B cell (primary cell): ENCODE data around the gene LCN9. TPM values are rescaled to one million over a fixed set of nuclear protein-coding genes. Genes with fewer than 3 reads are reported as not detected.

Experiments
- ATAC-seq: fragments of 200-7000 bp; cut with Tn5 transposase; one replicate; pipeline ENCODE4 v1.10.0; 2021; ENCODE audit warnings: low read depth, mild to moderate bottlenecking, moderate number of reproducible peaks, moderate library complexity
- CTCF ChIA-PET: fragments of 350-600 bp; sonication (Branson Sonifier 250); formaldehyde crosslinking; loops from one replicate; lab custom pipeline; 2021; ENCODE audit warnings: antibody characterized with exemption, inconsistent platforms; lab: Charles Lee
- POLR2A ChIA-PET: fragments of 350-600 bp; sonication (Branson Sonifier 250); formaldehyde crosslinking; loops from one replicate; lab custom pipeline; 2021; ENCODE audit warnings: antibody characterized with exemption; lab: Charles Lee
- DNase-seq: peaks from one replicate; pipeline ENCODE4 v3.0.0; 2013
- H2AFZ ChIP-seq: 2 replicates; pipeline ENCODE4 v1.6.1; 2012; ENCODE audit warnings: mild to moderate bottlenecking, low read depth, low read length; ENCODE audit not compliant: insufficient read depth, poor library complexity, severe bottlenecking
- H3K27ac ChIP-seq, 2 donors: 1 replicate in 1 of 2; 2 replicates in 1 of 2; pipeline ENCODE4 v1.5.1; 2012 to 2013; ENCODE audit warnings: low read length in 2 of 2, mild to moderate bottlenecking in 2 of 2, moderate library complexity in 1 of 2
- H3K27me3 ChIP-seq, 4 experiments: fragments of 200-600 bp in 1 of 4; sonication (generic) in 1 of 4; replicated peaks in 1 of 4; 1 replicate in 2 of 4; 2 replicates in 2 of 4; pipeline versions ENCODE4 v1.6.1 to v1.7.0; 2013 to 2016; ENCODE audit warnings: low read length in 3 of 4, mild to moderate bottlenecking in 2 of 4, mixed read lengths in 1 of 4, moderate library complexity in 1 of 4; ENCODE audit not compliant: insufficient read depth in 4 of 4, control insufficient read depth in 3 of 4; ENCODE audit errors: control extremely low read depth in 1 of 4
- H3K36me3 ChIP-seq, 2 experiments: replicated peaks in 1 of 2; 1 replicate in 1 of 2; 2 replicates in 1 of 2; pipeline versions ENCODE4 v1.6.1 to v1.7.1; 2013; ENCODE audit warnings: low read length in 1 of 2; ENCODE audit not compliant: insufficient read depth in 2 of 2, control insufficient read depth in 1 of 2; ENCODE audit errors: control extremely low read depth in 1 of 2, extremely low read depth in 1 of 2
- H3K4me1 ChIP-seq, 2 donors: fragments of 200-600 bp in 1 of 2; sonication (generic) in 1 of 2; 1 replicate in 1 of 2; 2 replicates in 1 of 2; pipeline versions ENCODE4 v1.5.1 to v1.6.1; 2013 to 2017; ENCODE audit warnings: low read length in 2 of 2; ENCODE audit not compliant: control insufficient read depth in 2 of 2, insufficient read depth in 2 of 2
- H3K4me2 ChIP-seq: replicated peaks from 2 replicates; pipeline ENCODE3; 2012; ENCODE audit warnings: mild to moderate bottlenecking, low read depth, low read length; ENCODE audit not compliant: poor library complexity, severe bottlenecking
- H3K4me3 ChIP-seq, 5 experiments: fragments of 200-600 bp in 1 of 5; sonication (generic) in 1 of 5; 1 replicate in 3 of 5; 2 replicates in 2 of 5; pipeline versions ENCODE4 v1.5.1 to v1.7.0; 2011 to 2016; ENCODE audit warnings: low read length in 4 of 5, mild to moderate bottlenecking in 4 of 5, low read depth in 2 of 5, control low read depth in 1 of 5, moderate library complexity in 1 of 5; ENCODE audit not compliant: insufficient read depth in 1 of 5; ENCODE audit errors: control extremely low read depth in 1 of 5, extremely low read depth in 1 of 5
- H3K79me2 ChIP-seq: fragments of 200-600 bp; sonication (generic); one replicate; pipeline ENCODE4 v1.6.0; 2016; ENCODE audit warnings: low read length; ENCODE audit not compliant: control insufficient read depth, insufficient read depth
- H3K9ac ChIP-seq: fragments of 200-600 bp; sonication (generic); 2 replicates; pipeline ENCODE4 v1.6.1; 2017; ENCODE audit warnings: mild to moderate bottlenecking, low read length, moderate library complexity
- H3K9me3 ChIP-seq, 3 donors: one replicate each; pipeline versions ENCODE4 v1.6.1 to v1.7.1; 2013; ENCODE audit warnings: low read length in 2 of 3; ENCODE audit not compliant: control insufficient read depth in 2 of 3, insufficient read depth in 1 of 3; ENCODE audit errors: control extremely low read depth in 1 of 3
- H4K20me1 ChIP-seq: 2 replicates; pipeline ENCODE4 v1.6.0; 2012; ENCODE audit warnings: mild to moderate bottlenecking, low read length; ENCODE audit not compliant: insufficient read depth, control insufficient read depth, poor library complexity, severe bottlenecking
- H3K27ac Mint-ChIP-seq: one replicate; pipeline ENCODE4 v1.8.0; 2021; ENCODE audit warnings: mixed read lengths
- H3K27me3 Mint-ChIP-seq: one replicate; pipeline ENCODE4 v1.8.0; 2021; ENCODE audit warnings: mixed read lengths
- H3K4me1 Mint-ChIP-seq: one replicate; pipeline ENCODE4 v1.8.0; 2021; ENCODE audit warnings: mixed read lengths
- H3K4me3 Mint-ChIP-seq: one replicate; pipeline ENCODE4 v1.8.0; 2021; ENCODE audit warnings: mixed read lengths
- H3K9me3 Mint-ChIP-seq: one replicate; pipeline ENCODE4 v1.8.0; 2022; ENCODE audit warnings: mixed read lengths; ENCODE audit not compliant: insufficient read depth
- EZH2 ChIP-seq: IDR thresholded peaks from 2 replicates; pipeline ENCODE4 v1.6.1; 2012; ENCODE audit warnings: borderline replicate concordance, low read depth, mild to moderate bottlenecking, moderate library complexity, low read length; ENCODE audit not compliant: insufficient read depth, poor library complexity, severe bottlenecking
- WGBS: methylation state at CpG from one replicate; pipeline ENCODE4 v1.1.5; 2013; ENCODE audit warnings: missing lambda C conversion rate; ENCODE audit not compliant: insufficient coverage; 5-methylcytosine and 5-hydroxymethylcytosine counted together
- intact Hi-C: fragments of 100-400 bp; cut with micrococcal nuclease; formaldehyde crosslinking; loops from one replicate; pipeline ENCODE4 v1.10.0; 2022
- polyA plus RNA-seq: library from polyadenylated mRNA; depleted of rRNA; stranded (reverse); fragments of >200 nt; gene quantifications from 2 replicates; pipeline ENCODE4 v1.2.3, GENCODE V29; 2012
- total RNA-seq, 2 donors: library from RNA; stranded (reverse); fragments of 120-200 nt in 1 of 2; gene quantifications; 1 replicate in 1 of 2; 2 replicates in 1 of 2; pipeline versions ENCODE4 v1.2.3 to v1.2.4, GENCODE V29; 2013 to 2022
- TF ChIP-seq, protein P1 (sequence below): fragments of 200-600 bp; IDR thresholded peaks from one replicate; pipeline ENCODE4 v1.8.0; 2022; ENCODE audit warnings: antibody characterized with exemption, mild to moderate bottlenecking

Gene LCN9
- total and polyA plus RNA-seq, 2 donors (not counting 1 experiment from before 2014, with no cell fraction given): not detected

DNA sequence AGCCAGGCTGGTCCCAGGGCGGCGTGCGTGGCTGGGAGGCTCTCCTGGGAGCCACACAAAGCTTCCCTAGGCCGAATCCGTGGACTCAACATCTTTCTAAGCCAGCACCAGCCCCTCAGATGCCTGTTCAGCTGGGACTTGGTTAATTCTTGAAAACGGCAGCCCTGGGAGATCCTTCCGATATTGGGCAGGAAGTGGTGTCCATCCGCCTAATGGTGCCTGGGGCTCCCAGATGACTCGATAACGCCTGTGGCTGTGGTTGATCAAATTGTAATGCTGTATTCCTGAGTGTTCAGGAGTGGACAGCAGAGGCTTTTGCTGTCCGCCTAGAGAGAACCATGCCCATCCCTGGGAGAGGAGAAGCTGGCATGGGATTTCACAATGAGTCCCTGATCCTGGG lies 52.9 kb downstream of the LCN9 start:
- DNase-seq: no peak
- H3K27ac ChIP-seq: no peak overlapping the region
- Mint-ChIP-seq H3K9me3 (no peaks in the 10 kb centered on the region), H3K27me3 (peaks cover 30% of the 10 kb centered on the region), H3K4me3 (no peak overlapping the region), H3K27ac (no peak overlapping the region), H3K4me1 (no peaks in the 10 kb centered on the region)
- H3K4me2 ChIP-seq: no peak overlapping the region
- 93% methylated on average over 11 of the region's 11 CpGs for WGBS
- H3K4me1 ChIP-seq: no peaks in the 10 kb centered on the region
- no peaks in the 10 kb centered on the region for H3K79me2 ChIP-seq
- peaks cover 0 to 31% (median 7%) of the 10 kb centered on the region in 4 experiments for H3K27me3 ChIP-seq
- ChIA-PET POLR2A (no interaction called here), CTCF (no interaction called here)
- no peaks in the 10 kb centered on the region for H3K36me3 ChIP-seq
- no peak overlapping the region for H3K9ac ChIP-seq
- intact Hi-C loops: no loop called here
- peaks cover 0 to 6% (median 0%) of the 10 kb centered on the region in 3 donors for H3K9me3 ChIP-seq
- TF ChIP-seq EZH2: no peak
- TF ChIP-seq, protein P1, sequence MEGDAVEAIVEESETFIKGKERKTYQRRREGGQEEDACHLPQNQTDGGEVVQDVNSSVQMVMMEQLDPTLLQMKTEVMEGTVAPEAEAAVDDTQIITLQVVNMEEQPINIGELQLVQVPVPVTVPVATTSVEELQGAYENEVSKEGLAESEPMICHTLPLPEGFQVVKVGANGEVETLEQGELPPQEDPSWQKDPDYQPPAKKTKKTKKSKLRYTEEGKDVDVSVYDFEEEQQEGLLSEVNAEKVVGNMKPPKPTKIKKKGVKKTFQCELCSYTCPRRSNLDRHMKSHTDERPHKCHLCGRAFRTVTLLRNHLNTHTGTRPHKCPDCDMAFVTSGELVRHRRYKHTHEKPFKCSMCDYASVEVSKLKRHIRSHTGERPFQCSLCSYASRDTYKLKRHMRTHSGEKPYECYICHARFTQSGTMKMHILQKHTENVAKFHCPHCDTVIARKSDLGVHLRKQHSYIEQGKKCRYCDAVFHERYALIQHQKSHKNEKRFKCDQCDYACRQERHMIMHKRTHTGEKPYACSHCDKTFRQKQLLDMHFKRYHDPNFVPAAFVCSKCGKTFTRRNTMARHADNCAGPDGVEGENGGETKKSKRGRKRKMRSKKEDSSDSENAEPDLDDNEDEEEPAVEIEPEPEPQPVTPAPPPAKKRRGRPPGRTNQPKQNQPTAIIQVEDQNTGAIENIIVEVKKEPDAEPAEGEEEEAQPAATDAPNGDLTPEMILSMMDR: no peak
- H2AFZ ChIP-seq: no peak overlapping the region
- H4K20me1 ChIP-seq: no peaks in the 10 kb centered on the region
- no peak overlapping the region for H3K4me3 ChIP-seq
- no peak for ATAC-seq

Other genes with a start within 250 kb of the LCN9 start
- 7.8 and 11.8 TPM in 2 replicates for gene PPP1R26, start 183.5 kb upstream of the LCN9 start, total RNA-seq
- gene PPP1R26, start 183.5 kb upstream of the LCN9 start, polyA plus RNA-seq: 1.1 and 1.9 TPM in 2 replicates
- gene MRPS2, start 162.6 kb upstream of the LCN9 start, total RNA-seq: 26.7 and 28.2 TPM in 2 replicates
- 38.4 and 55.1 TPM in 2 replicates for gene MRPS2, start 162.6 kb upstream of the LCN9 start, polyA plus RNA-seq
- gene LCN1, start 141.9 kb upstream of the LCN9 start, total RNA-seq: not detected in 2 replicates
- gene LCN1, start 141.9 kb upstream of the LCN9 start, polyA plus RNA-seq: not detected in 2 replicates
- gene OBP2A, start 117.2 kb upstream of the LCN9 start, total RNA-seq: not detected in 2 replicates
- gene OBP2A, start 117.2 kb upstream of the LCN9 start, polyA plus RNA-seq: not detected in 2 replicates
- gene PAEP, start 101.6 kb upstream of the LCN9 start, total RNA-seq: not detected in 2 replicates
- gene PAEP, start 101.6 kb upstream of the LCN9 start, polyA plus RNA-seq: not detected in 2 replicates
- gene GLT6D1, start 23.8 kb upstream of the LCN9 start, total RNA-seq: 0.19 TPM in 1 of 2 replicates, not detected in the other
- not detected in 2 replicates for gene GLT6D1, start 23.8 kb upstream of the LCN9 start, polyA plus RNA-seq
- not detected in 2 replicates for gene SOHLH1, start 36.2 kb downstream of the LCN9 start, total RNA-seq
- gene SOHLH1, start 36.2 kb downstream of the LCN9 start, polyA plus RNA-seq: not detected in 2 replicates
- gene KCNT1, start 38.9 kb downstream of the LCN9 start, total RNA-seq: not detected in 2 replicates
- gene KCNT1, start 38.9 kb downstream of the LCN9 start, polyA plus RNA-seq: not detected in 2 replicates
- gene CAMSAP1, start 244.2 kb downstream of the LCN9 start, total RNA-seq: 31.0 and 31.6 TPM in 2 replicates
- 5.6 and 6.6 TPM in 2 replicates for gene CAMSAP1, start 244.2 kb downstream of the LCN9 start, polyA plus RNA-seq